Skeletal muscle tissue (tissue), 4 donors: Measurements from ENCODE around the gene MRI1. TPM values are rescaled to one million over a fixed set of nuclear protein-coding genes. Genes with fewer than 3 reads are reported as not detected.

ENCODE experiments used
- H3K27ac ChIP-seq: one replicate; pipeline ENCODE4 v1.7.0; 2013; ENCODE audit warnings: mild to moderate bottlenecking, low read depth, low read length, inconsistent platforms
- H3K27me3 ChIP-seq, 3 donors: one replicate each; pipeline ENCODE4 v1.7.0; 2013; ENCODE audit warnings: low read length in 3 of 3; ENCODE audit not compliant: control insufficient read depth in 3 of 3, insufficient read depth in 3 of 3
- H3K36me3 ChIP-seq, 3 donors: one replicate each; pipeline ENCODE4 v1.7.0; 2013; ENCODE audit warnings: low read length in 3 of 3; ENCODE audit not compliant: control insufficient read depth in 3 of 3, insufficient read depth in 3 of 3
- H3K4me1 ChIP-seq, 3 donors: one replicate each; pipeline ENCODE4 v1.7.0; 2013; ENCODE audit warnings: low read length in 3 of 3, mild to moderate bottlenecking in 3 of 3; ENCODE audit not compliant: control insufficient read depth in 3 of 3, insufficient read depth in 3 of 3
- H3K4me3 ChIP-seq, 3 donors: one replicate each; pipeline ENCODE4 v1.7.0; 2013; ENCODE audit warnings: low read length in 3 of 3
- H3K9ac ChIP-seq, 3 donors: one replicate each; pipeline ENCODE4 v1.7.0; 2013; ENCODE audit warnings: low read length in 3 of 3, mild to moderate bottlenecking in 3 of 3, moderate library complexity in 2 of 3, low read depth in 1 of 3
- H3K9me3 ChIP-seq, 3 donors: one replicate each; pipeline ENCODE4 v1.7.0; 2013; ENCODE audit warnings: low read length in 3 of 3; ENCODE audit not compliant: control insufficient read depth in 3 of 3
- total RNA-seq: library from RNA; depleted of rRNA; stranded (reverse); fragments of >200 nt; gene quantifications from one replicate; pipeline ENCODE4 v1.2.3, GENCODE V29; 2014
- donor health status: Osteomylitis.

MRI1 gene
- total RNA-seq, 1 donor from 2014 or later = 16.2 TPM

DNA sequence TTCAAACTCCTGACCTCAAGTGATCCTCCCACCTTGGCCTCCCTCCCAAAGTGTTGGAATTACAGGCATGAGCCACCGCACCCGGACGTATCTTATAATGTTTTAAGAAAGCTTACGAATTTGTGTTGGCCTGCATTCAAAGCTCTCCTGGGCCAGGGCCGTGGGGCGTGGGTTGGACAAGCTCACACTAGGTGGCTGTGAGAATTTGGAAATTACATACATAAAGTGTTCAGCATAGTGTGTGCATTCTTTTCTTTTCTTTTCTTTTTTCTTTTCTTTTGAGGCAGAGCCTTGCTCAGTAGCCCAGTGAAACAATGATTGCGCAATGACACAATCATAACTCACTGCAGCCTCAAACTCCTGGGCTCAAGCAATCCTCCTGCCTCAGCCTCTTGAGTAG lies 33.5 kb downstream of the MRI1 start:
- Histone ChIP-seq H3K27ac (no peak overlapping the region), H3K27me3 (no peaks in the 10 kb centered on the region)

DNA sequence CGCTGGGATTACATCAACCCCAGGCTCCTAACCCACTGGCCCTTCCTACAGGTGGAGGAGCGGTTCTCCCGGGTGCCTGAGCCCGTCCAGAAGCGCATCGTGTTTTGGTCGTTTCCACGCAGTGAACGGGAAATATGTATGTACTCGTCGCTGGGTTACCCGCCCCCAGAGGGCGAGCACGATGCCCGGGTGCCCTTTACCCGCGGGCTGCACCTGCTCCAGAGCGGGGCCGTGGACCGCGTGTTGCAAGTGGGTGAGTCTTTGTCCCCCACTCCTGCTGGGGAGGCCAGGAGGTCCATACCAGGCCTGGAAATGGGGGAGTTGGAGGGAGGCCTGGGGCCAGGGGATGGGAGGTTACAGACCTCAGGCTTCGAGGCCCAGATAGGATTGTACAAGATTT lies 35.3 kb downstream of the MRI1 start:
- no peaks in the 10 kb centered on the region for H3K9me3 ChIP-seq
- H3K9ac ChIP-seq = no peak overlapping the region
- H3K27me3 ChIP-seq = no peaks in the 10 kb centered on the region
- peaks cover 19 to 21% (median 19%) of the 10 kb centered on the region in 3 donors for H3K4me1 ChIP-seq
- no peak overlapping the region for H3K4me3 ChIP-seq
- peaks cover 0 to 4% (median 0%) of the 10 kb centered on the region in 3 donors for H3K36me3 ChIP-seq
- no peak overlapping the region for H3K27ac ChIP-seq

More for the DNA sequence above, 33.5 kb downstream of the MRI1 start:
- Histone ChIP-seq H3K4me1 (peaks cover 23 to 28% (median 23%) of the 10 kb centered on the region in 3 donors), H3K9me3 (no peaks in the 10 kb centered on the region), H3K4me3 (no peak overlapping the region), H3K36me3 (peaks cover 0 to 4% (median 0%) of the 10 kb centered on the region in 3 donors), H3K9ac (no peak overlapping the region)

DNA sequence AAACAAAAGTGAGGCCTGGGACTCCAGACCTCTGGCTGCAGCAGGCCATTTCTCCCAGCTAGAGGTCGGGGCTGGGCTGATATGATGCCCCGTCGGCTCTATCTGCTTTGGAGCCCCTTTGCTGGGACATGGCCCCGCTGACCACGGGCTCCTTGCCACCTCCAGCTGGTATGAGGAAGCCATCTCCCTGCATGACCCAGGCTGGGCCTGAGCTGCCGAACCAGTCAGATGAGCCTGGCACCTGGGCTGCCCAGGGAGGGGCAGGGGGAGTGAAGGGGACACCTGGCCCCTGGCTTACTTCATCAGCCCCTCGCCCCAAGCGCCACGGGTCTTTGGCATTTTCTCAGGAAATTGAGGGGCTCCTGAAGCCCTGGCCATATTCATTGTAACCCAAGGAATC lies 38.7 kb downstream of the MRI1 start:
- no peaks in the 10 kb centered on the region for H3K9me3 ChIP-seq
- no peak overlapping the region for H3K27ac ChIP-seq
- H3K9ac ChIP-seq = no peak overlapping the region
- no peaks in the 10 kb centered on the region for H3K4me1 ChIP-seq
- no peaks in the 10 kb centered on the region for H3K27me3 ChIP-seq
- H3K36me3 ChIP-seq = peaks cover 0 to 10% (median 0%) of the 10 kb centered on the region in 3 donors
- H3K4me3 ChIP-seq = no peak overlapping the region

GRCh38 chr19:13804830-13805683 lies 40.7 kb downstream of the MRI1 start:
- Histone ChIP-seq H3K27me3 (no peaks in the 10 kb centered on the region), H3K9me3 (no peaks in the 10 kb centered on the region), H3K27ac (no peak overlapping the region), H3K4me1 (no peaks in the 10 kb centered on the region), H3K9ac (no peak overlapping the region), H3K36me3 (peaks cover 2 to 13% (median 5%) of the 10 kb centered on the region in 3 donors), H3K4me3 (no peak overlapping the region)

- no peak overlapping the region for H3K27ac ChIP-seq
- no peaks in the 10 kb centered on the region for H3K9me3 ChIP-seq
- no peak overlapping the region for H3K9ac ChIP-seq
- H3K4me1 ChIP-seq = no peaks in the 10 kb centered on the region
- peaks cover 2 to 13% (median 8%) of the 10 kb centered on the region in 3 donors for H3K36me3 ChIP-seq
- H3K27me3 ChIP-seq = no peaks in the 10 kb centered on the region
- H3K4me3 ChIP-seq = no peak overlapping the region
Measured at GRCh38 chr19:13806728-13807127, 42.4 kb downstream of the MRI1 start.

GRCh38 chr19:13807421-13808021 lies 43.2 kb downstream of the MRI1 start:
- no peak overlapping the region for H3K27ac ChIP-seq
- no peaks in the 10 kb centered on the region for H3K4me1 ChIP-seq
- H3K27me3 ChIP-seq = no peaks in the 10 kb centered on the region
- no peak overlapping the region for H3K4me3 ChIP-seq
- H3K36me3 ChIP-seq = peaks cover 2 to 13% (median 8%) of the 10 kb centered on the region in 3 donors
- no peak overlapping the region for H3K9ac ChIP-seq
- no peaks in the 10 kb centered on the region for H3K9me3 ChIP-seq

GRCh38 chr19:13808856-13809255 lies 44.5 kb downstream of the MRI1 start:
- Histone ChIP-seq H3K4me3 (no peak overlapping the region), H3K27ac (no peak overlapping the region), H3K9me3 (no peaks in the 10 kb centered on the region), H3K4me1 (no peaks in the 10 kb centered on the region), H3K36me3 (peaks cover 2 to 16% (median 14%) of the 10 kb centered on the region in 3 donors), H3K27me3 (no peaks in the 10 kb centered on the region), H3K9ac (no peak overlapping the region)

GRCh38 chr19:13812544-13812943 lies 48.2 kb downstream of the MRI1 start:
- Histone ChIP-seq H3K9ac (no peak overlapping the region), H3K36me3 (peaks cover 2 to 14% (median 13%) of the 10 kb centered on the region in 3 donors), H3K27ac (no peak overlapping the region), H3K9me3 (no peaks in the 10 kb centered on the region), H3K4me1 (no peaks in the 10 kb centered on the region), H3K27me3 (no peaks in the 10 kb centered on the region), H3K4me3 (no peak overlapping the region)

DNA sequence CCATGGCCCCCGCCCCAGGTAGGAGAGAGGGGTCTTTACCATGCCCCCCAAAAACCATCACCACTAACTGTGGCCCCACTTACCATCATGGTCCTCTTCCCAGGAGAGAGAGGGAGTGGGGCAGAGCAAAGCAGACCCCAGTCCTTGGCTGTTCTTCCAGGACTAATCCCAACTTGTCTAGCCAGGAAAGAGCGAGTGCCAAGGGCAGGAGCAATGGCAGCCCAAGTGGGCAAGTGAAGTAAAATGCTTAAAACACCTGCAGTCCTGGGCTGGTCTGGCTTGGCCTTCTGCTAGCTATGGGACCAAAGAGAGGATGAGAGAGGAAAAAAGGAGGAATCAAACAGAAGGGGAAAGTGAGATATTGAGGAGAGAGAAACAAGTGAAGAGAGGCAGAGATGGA lies 48.8 kb downstream of the MRI1 start:
- H3K4me1 ChIP-seq = no peaks in the 10 kb centered on the region
- H3K27me3 ChIP-seq = no peaks in the 10 kb centered on the region
- no peaks in the 10 kb centered on the region for H3K9me3 ChIP-seq
- H3K4me3 ChIP-seq = no peak overlapping the region
- no peak overlapping the region for H3K9ac ChIP-seq
- peaks cover 2 to 14% (median 12%) of the 10 kb centered on the region in 3 donors for H3K36me3 ChIP-seq
- no peak overlapping the region for H3K27ac ChIP-seq

DNA sequence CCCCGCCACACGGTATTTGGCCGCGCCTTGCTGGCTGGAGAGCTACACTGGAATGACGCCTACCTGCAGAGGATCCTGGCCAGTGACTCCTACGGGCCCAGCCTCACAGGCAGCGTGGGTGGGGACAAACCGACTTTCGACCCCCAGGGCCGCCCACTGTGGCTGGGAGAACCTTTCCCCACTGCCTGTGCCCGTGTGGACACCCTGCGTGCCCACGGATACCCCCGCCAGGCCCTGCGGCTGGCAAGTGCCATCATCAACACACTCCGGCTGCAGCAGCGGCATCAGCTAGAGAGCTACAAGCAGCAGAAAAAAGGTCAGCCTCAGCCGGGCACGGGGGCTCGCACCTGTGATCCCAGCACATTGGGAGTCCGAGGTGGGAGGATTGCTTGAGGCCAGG lies 50.2 kb downstream of the MRI1 start:
- no peak overlapping the region for H3K27ac ChIP-seq
- no peak overlapping the region for H3K9ac ChIP-seq
- no peaks in the 10 kb centered on the region for H3K9me3 ChIP-seq
- H3K4me1 ChIP-seq = no peaks in the 10 kb centered on the region
- H3K4me3 ChIP-seq = no peak overlapping the region
- peaks cover 0 to 11% (median 7%) of the 10 kb centered on the region in 3 donors for H3K36me3 ChIP-seq
- no peaks in the 10 kb centered on the region for H3K27me3 ChIP-seq
